Fibroblast of villous mesenchyme (primary cell): ENCODE measurements around the gene KCND3. TPM values are rescaled to one million over a fixed set of nuclear protein-coding genes. Genes with fewer than 3 reads are reported as not detected.
A peak's percentile ranks its signal among the peaks of the same experiment; 100 is the strongest.
"Not testable (repeated sequence)": the region's sequence is repeated elsewhere in the genome, so short reads cannot be mapped to it uniquely, and the experiment has no call there.

Experiments used
- DNase-seq: peaks from one replicate; pipeline ENCODE4 v3.0.0-alpha.2; 2010; ENCODE audit warnings: low read depth
- H3K4me3 ChIP-seq: 2 replicates; pipeline ENCODE4 v1.5.1; 2011; ENCODE audit warnings: low read depth, mild to moderate bottlenecking, low read length
- total RNA-seq: library from RNA; depleted of rRNA; stranded (reverse); fragments of >200 nt; gene quantifications from 2 replicates; pipeline ENCODE4 v1.2.3, GENCODE V29; 2012
- TF ChIP-seq, protein P1 (sequence below): IDR thresholded peaks from 2 replicates; pipeline ENCODE4 v1.5.1; 2012; ENCODE audit warnings: low read depth, mild to moderate bottlenecking, low read length; ENCODE audit not compliant: insufficient read depth

The KCND3 gene
- total RNA-seq, 1 donor, result 1.7 TPM

GRCh38 chr1:111802984-111803383 lies 186.5 kb downstream of the KCND3 start:
- no peak overlapping the region for H3K4me3 ChIP-seq
- no peak for DNase-seq
- TF ChIP-seq, protein P1, sequence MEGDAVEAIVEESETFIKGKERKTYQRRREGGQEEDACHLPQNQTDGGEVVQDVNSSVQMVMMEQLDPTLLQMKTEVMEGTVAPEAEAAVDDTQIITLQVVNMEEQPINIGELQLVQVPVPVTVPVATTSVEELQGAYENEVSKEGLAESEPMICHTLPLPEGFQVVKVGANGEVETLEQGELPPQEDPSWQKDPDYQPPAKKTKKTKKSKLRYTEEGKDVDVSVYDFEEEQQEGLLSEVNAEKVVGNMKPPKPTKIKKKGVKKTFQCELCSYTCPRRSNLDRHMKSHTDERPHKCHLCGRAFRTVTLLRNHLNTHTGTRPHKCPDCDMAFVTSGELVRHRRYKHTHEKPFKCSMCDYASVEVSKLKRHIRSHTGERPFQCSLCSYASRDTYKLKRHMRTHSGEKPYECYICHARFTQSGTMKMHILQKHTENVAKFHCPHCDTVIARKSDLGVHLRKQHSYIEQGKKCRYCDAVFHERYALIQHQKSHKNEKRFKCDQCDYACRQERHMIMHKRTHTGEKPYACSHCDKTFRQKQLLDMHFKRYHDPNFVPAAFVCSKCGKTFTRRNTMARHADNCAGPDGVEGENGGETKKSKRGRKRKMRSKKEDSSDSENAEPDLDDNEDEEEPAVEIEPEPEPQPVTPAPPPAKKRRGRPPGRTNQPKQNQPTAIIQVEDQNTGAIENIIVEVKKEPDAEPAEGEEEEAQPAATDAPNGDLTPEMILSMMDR, result no peak

DNA sequence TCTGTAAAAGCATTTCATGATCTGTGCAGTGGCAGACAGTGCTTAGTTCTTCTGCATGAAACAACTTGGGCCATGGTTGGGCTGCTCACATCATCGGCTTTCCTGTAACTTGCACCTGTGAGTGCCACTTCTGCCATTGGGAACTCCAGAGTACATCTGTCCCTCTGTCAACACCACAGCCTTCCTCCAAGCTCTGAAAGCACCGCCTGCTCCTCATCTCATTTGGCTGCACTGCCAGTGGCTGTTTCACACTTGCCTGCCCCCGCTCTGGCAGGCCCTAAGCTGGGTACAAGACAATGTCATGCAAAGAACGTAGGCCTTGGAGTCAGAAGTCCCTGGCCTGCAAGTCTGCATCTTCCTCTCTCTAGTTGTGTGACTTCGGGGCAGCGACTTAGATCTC lies 187.4 kb downstream of the KCND3 start:
- no peak overlapping the region for H3K4me3 ChIP-seq
- no peak for DNase-seq
- TF ChIP-seq, protein P1, result no peak

GRCh38 chr1:111801071-111801850 lies 188.2 kb downstream of the KCND3 start:
- DNase-seq, result no peak
- TF ChIP-seq, protein P1, result no peak
- no peak overlapping the region for H3K4me3 ChIP-seq

DNA sequence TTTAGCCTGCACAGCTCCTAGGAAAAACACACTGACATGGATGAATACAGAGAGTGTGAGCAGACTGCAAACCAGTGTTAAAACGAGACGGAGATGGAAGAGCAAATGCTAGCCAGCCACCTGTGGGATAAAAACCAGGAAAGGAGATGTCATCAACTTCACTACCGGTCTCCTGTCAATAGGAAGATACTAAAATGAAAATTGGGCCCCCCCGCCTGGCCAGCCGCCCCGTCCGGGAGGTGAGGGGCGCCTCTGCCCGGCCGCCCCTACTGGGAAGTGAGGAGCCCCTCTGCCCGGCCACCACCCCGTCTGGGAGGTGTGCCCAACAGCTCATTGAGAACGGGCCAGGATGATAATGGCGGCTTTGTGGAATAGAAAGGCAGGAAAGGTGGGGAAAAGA lies 189.7 kb downstream of the KCND3 start:
- not testable (repeated sequence) for H3K4me3 ChIP-seq, DNase-seq

DNA sequence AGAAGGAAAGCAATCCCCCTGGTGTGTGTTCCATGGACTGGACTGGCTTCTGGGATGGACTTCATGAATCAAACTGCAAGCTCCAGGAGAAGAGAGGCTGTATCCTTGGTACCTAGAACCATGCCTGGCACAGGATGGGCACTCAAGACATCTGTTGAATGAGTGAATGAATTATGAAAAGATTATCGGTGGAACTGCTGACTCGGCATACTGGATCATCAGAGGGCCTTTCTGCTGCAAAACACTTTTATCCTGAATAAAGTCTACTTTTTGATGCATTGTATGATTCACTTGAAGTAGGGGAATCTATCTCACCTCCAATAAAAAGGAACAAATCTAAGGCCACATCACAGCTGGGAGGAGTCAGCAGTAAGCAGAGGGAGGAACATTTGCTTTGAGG lies 190.9 kb downstream of the KCND3 start:
- DNase-seq, result no peak
- no peak overlapping the region for H3K4me3 ChIP-seq
- TF ChIP-seq, protein P1, result no peak

- TF ChIP-seq, protein P1, result no peak
- peak; percentile 11 for DNase-seq
- no peak overlapping the region for H3K4me3 ChIP-seq
These were observed 194.1 kb downstream of the KCND3 start for GRCh38 chr1:111795401-111795800.

GRCh38 chr1:111793923-111794322 lies 195.5 kb downstream of the KCND3 start:
- no peak for DNase-seq

More at GRCh38 chr1:111793923-111794322, 195.5 kb downstream of the KCND3 start:
- H3K4me3 ChIP-seq, result no peak overlapping the region
- TF ChIP-seq, protein P1, result no peak
